HG03025 (cell line): ENCODE measurements around the gene TBC1D5.

Source experiments
- ATAC-seq: cut with Tn5 transposase; IDR thresholded peaks from one replicate; pipeline ENCODE4 v1.9.1; 2021; ENCODE audit warnings: mild to moderate bottlenecking, moderate library complexity; ENCODE audit not compliant: unreplicated experiment, low FRiP score

The TBC1D5 gene

DNA sequence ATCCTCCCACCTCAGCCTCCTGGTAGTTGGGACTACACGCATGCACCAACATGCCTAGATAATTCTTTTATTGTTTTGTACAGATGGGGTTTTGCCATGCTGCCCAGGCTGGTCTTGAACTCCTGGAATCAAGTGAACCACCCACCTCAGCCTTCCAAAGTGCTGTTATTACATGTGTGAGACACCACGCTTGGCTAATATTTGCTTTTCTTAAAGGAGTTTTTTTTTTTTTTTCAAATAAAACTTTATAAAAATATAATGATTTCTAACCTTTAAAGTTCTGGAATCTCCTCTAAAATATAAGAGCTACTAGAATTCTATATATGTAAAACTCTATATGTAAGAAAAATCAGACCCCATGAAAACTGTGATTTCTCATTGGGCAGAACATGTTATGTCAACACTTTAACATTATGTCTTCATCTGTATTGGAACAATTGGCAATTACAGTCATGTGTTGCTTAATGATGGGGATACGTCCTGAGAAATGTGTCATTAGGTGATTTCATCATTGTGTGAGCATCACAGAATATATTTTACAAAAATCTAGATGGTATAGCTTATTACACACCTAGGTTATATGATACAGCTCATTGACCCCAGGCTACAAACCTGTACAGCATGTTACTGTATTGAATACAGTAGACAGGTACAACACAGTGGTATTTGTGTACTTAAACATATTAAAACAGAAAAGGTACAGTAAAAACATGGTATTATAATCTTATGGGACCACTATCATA lies 480.6 kb downstream of the TBC1D5 start:
- ATAC-seq, result no peak

DNA sequence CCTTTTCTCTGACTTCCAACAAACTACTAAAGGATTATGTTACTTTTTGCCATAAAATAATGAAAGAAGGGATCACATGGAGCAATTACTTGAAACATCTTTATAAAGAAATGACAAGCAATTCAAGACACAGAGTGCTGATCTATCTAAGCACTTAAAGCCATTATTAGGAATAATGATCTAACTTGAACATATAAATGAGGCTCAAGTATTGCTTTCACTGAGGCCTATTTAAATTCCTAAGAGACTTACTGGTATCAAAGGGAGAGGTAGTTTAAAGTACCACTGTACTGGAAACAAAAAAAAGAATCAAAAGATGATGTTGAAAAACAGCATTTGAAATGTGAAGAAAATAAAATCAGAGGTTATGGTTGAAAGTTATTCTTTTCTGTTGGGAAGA lies 482.2 kb downstream of the TBC1D5 start:
- no peak for ATAC-seq

DNA sequence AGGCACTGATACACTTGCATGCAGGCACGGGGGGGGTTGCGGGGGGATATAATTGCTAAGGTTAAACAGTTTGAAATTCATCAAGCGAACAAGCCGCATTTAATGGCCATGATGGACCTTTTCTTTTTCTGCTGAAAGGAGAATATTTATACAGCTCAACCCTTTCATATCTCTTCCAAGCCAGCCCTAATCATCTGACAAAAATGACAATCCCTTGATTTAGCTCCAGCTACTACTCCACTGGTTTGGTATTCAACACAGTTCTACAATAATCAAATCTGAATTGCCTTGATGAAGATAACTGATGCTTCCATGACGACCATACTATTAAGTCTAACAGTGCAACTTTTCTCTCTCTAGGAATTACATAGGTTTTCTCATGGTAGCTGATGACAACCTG lies 482.7 kb downstream of the TBC1D5 start:
- no peak for ATAC-seq

DNA sequence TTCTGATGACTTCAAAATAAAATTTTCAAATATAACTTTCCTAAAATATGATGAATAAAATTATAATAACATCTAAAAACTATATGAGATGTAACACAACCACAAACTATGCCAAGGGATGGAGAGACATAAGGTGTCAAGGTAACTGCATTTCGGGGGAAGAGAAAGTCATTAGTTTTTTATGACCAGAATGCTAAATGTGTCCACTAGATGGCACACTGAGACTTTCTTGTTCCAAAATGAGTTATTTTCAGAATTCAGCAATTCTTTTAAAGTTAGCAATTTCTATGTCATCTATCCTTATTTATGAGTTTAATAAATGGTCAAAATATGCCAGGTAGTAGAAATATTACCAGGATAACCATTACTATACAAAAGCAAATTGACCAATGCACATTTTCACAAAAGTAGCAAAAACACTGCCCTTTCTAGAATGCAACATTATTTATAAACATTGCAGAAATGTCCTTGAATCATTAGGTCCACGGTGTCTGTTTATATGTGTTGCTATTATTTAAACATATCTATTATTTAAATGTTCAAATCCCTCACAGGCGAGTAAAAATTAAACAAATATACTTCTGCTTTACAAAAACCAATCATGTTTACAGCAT lies 483.5 kb downstream of the TBC1D5 start:
- ATAC-seq, result no peak

DNA sequence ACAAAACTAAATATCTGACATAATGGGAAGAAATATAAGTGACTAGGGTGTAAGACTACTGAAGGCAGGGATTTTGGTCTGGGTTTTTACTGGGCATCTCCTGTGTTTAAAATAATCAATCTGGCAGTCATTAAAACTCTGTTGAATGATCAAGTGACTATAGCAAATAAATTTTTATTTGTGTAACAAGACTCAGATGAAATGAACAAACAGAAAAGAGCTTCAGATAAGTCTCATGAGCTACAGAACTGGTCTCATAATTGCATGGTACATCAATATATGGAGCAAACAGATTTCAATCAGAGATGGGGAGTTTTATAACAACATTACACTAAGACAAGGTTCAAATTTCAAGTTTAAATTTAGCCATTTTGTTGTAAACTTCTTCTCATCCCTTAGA lies 485.2 kb downstream of the TBC1D5 start:
- no peak for ATAC-seq

DNA sequence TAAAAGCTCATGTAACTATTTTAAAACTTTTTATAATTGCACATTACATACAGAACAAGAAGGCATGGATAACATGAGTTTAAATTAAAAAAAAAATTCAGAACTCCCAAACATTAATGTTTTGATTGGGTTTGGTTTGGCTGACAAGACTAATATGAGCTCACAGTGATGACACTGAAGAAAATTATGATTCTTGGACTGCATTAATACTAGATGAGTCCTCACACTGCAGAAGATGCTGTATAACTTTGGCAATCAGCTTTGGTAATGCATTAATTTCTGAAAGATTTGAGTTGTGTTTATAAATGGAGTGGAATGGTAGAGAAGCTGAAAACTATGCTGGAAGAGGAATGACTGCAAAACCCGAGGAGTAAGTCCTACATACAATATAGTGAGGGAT lies 498.8 kb downstream of the TBC1D5 start:
- ATAC-seq, result no peak

DNA sequence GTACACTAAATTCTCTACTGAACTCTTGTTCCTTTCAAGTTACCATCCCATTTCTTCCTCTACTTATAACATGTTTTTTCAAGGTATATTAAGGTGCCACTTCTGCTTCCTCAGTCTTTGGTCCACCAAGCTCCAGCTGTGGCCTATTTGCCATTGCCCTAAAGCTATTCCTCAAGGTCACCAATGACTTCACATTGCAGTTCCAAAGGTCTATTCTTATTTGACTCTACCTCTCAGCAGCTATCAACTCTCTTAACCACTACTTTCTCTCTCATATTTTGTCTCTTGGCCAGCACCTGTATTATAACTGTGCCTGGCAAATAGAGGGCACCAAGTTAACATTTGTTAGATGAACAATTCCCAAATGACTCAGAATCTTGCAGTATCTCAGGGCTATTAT lies 503.0 kb downstream of the TBC1D5 start:
- ATAC-seq, result no peak

DNA sequence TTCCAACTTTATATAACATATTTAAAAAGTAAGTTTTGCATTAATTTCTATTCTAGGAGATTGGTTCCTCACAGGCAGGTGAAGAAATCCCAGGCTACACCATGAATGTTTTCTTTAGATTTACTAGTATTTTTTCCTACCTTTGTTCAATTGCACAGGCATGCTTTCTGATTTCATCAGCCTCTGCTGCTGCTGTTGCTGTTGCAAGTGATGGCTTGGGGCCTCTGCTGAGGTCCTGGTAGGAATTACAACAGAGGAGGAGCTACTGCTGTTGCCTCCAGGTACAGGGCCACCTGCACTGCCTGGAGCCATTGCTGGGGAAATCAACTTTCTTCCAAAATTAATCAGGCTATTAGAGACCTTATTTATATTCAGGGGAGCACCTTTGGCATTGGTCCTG lies 504.4 kb downstream of the TBC1D5 start:
- no peak for ATAC-seq

DNA sequence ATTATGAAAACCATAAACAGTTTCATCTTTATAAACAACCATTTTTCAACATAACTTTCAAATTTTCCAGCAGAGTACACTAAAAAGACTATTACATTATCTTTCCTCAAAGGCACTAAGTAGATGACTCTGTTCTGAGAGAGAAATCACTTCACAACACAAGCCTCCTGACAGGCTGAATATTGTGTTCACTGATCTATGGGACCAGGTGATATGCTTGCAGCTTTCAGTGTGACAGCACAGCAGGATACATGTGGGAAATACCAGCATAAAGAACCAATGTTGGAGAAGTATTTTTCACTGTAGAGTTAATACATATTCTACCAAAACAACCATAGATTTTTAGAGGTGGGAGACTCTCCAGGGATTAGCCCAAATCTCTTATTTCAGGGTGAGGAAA lies 507.1 kb downstream of the TBC1D5 start:
- no peak for ATAC-seq

DNA sequence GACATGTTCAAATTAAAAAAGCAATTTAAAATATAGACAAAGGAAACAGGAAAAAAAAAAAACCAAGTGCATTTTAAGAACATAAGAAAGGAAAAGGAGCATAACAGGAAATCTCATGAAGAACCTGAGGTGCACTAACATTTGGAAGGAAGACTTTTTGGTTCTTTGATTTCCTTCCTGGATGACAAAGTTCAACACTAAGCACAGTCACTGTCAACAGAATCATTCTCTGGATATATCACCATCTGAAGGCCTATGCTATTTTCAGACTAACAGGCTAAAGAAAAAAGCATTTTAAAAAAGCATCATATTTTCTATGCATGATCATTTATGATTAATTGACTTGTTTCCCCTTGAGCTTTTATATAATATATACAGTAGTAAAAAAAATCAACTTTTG lies 508.0 kb downstream of the TBC1D5 start:
- ATAC-seq, result no peak

DNA sequence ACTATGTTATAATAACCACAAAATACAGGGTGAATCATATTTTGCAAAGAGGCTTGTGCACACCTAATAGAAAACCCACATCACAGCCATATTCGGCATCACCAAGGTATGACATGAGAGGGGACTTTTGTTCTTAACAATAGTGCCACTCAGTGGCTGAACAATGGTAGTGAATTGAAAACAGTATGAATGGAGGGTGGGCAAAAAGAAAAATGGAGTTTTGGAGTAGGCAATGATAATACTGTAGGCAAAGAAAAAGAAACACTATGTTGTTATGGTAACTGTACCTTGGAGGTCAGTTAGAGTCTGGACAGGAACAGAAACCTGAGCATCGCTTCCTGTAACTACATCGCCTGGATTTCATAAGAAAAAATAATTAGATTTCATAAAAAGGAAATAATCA lies 509.0 kb downstream of the TBC1D5 start:
- ATAC-seq, result peak; percentile 72

DNA sequence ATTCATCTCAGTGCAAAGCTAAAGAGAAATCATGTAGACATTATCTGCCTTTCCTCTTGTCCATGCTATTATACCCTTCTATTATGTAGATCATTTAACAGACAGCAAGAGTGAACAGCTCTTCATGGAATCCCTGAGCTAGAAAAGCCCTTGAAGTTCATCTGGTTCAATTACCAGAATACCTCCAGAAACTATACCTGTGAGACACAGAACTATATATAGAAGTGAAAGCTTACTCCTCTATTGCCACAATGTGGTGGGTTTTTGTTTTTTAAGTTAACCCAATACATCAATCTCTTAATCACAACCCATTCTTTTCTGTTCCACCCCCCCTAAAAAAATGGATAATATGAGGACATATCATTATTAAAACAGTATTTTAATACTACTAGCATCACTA lies 510.0 kb downstream of the TBC1D5 start:
- no peak for ATAC-seq

DNA sequence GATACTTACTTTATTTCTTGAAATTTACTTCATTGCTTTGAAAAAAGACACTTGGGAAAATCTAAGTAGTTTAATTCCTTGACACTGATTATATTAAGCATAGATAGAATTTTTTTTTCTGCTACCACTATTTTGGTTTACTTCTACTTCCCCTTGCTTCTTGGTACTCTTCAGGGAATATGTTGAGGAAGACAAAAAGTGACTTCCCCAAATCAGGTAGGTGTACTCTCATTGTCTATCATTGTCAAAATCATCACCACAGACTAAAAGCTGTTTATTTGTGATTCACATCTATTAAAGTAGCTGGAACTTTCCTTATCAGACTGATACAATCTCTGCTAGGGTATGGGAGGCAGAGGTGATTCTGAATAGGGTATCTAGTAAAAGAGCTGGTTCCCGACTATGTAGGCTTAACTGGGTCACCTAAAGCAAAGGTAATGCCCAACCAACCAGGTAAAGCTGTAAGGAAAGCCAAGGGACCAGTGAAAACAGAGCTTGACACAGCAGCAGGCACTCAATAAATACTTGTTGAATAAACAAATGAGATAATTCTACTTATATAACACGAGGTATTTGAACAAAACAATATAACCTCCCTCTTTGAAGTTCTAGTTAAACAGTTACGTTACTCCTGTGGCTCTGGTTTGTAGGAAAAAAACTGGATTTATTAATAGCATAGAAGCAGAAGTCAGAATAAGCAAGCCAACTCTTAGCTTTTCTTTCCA lies 510.7 kb downstream of the TBC1D5 start:
- no peak for ATAC-seq

DNA sequence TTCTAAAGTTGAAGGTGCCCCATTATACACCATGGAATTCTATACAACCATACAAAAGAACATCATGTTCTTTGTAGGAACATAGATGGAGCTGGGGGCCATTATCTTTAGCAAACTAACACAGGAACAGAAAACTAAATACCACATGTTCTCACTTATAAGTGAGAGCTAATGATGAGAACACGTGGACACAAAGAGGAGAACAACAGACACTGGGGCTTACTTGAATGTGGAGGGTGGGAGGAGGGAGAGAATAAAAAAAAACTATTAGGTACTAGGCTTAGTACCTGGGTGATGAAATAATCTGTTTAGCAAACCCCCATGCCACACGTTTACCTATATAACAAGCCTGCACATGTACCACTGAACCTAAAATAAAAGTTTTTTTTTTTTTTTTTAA lies 515.0 kb downstream of the TBC1D5 start:
- no peak for ATAC-seq

DNA sequence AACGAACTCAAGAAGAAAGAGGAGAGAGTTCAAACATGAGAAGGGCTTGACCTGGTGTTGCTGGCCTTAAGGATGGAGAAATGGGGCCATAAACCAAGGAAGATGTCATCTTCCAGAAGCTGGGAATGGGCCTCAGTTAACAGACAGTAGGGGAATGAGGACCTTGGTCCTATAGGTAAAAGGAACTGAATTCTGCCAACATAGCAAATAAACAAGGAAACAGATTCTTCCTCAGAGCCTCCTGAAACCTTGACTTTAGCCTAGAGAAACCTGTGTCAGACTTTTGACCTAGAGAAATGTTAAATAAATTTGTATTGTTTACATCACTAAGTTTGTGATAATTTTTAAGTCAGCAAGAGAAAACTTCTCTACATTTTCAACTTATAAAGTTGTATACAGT lies 520.9 kb downstream of the TBC1D5 start:
- ATAC-seq, result no peak

DNA sequence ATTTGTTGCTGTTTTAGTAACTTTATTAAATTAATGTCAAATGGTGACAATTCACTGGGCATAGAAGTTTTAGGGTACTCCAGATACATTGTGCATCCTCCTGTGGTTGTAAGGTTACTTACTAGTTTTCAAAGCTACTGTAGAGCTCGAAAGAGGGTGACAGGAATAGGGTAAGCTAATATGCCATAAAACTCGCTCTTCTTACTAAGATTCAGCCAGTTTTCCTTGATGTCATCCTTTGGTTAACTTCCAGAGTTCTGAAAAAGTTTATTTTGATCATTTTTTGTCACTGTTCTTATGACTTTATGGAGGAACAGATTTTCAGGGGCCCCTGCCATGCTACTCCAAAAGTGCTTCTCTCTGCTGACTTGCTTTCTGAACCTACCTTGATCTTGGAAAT lies 522.8 kb downstream of the TBC1D5 start:
- ATAC-seq, result no peak

DNA sequence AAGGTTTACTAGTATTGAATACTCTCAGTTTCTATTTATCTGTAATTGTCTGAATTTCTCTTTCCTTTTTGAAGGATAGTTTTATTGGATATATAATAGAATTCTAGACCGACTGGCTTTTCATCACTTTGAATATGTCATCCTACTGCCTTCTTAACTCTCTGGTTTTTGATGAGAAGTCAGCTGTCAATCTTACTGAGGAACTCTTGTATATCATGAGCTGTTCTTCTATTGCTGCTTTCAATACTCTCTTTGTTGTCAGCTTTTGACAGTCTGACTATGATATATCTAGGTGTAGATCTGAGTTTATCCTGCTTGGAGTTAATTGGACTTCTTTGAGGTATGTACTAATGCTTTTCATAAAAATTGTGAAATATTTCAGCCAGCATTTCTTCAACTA lies 523.8 kb downstream of the TBC1D5 start:
- ATAC-seq, result no peak

DNA sequence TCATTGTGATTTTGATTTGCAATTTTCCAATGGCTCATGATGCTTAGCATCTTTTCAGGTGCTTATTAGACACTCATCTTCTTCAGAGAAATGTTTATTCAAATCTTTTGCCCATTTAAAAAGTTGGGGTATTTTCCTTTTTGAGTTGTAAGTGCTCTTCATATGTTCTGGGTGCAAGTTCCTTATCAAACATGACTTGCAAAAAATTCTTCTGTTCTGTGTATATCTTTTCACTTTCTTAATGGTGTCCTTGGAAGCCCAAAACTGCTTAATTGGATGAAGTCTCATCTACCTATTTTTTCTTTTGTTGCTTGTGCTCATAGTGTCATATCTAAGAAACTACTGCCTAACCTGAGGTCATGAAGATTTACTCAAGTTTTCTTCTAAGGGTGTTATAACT lies 524.8 kb downstream of the TBC1D5 start:
- no peak for ATAC-seq

DNA sequence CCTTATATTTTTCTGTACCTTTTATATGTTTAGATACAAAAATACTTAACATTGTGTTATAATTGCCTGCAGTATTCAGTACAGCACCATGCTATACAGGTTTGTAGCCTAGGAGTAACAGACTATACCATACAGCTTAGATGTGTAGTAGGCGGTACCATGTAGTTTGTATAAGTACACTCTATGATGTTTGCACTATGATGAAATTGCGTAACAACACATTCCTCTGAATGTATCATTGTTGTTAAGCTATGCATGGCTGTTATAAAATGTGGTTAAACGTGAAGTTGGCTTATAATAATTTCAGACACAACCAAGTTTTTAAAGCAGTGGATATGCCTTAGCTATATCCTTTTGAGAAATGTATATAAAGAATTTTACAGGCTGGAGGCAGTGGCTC lies 529.3 kb downstream of the TBC1D5 start:
- ATAC-seq, result no peak

DNA sequence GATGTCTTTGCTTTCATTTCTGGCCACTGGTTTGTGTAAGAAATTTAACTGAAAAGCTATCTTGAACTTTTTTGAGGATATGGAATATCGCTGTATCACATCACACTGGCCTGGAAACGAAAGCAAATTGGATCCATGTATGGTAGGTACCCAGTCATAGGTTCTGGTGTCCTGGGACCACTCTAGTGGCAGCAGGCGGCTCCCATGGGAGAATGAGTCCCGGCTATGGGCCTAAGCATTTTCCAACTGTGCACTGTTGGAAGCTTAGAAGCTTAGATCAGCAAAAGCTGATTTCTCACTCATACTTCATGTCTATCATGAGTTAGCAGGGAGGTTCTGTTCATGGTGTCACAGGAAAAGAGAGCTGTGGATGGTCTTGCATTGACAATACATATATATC lies 534.5 kb downstream of the TBC1D5 start:
- ATAC-seq, result no peak

DNA sequence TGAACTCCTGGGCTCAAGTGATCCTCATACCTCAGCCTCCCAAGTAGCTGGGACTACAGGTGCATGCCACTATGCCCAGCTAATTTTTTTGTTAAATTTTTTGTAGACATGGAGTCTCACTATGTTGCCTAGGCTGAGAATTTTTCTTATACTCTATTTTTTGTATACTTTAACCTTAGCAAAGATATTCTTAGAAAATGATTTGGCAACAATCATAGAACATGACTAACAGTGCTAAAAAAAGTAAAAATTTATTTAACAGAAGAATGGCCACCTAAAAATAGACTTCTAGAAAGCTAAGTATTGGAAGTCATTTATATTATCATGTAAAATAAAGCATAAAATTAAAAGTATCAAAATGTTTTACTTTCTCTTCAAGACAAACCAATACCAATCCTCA lies 535.4 kb downstream of the TBC1D5 start:
- no peak for ATAC-seq
